Measurements from ENCODE around the gene BARX1. TPM values are rescaled to one million over a fixed set of nuclear protein-coding genes. Genes with fewer than 3 reads are reported as not detected.

Gene BARX1
- total and polyA plus RNA-seq, 12 donors: 0.32 TPM; not detected in 11

DNA sequence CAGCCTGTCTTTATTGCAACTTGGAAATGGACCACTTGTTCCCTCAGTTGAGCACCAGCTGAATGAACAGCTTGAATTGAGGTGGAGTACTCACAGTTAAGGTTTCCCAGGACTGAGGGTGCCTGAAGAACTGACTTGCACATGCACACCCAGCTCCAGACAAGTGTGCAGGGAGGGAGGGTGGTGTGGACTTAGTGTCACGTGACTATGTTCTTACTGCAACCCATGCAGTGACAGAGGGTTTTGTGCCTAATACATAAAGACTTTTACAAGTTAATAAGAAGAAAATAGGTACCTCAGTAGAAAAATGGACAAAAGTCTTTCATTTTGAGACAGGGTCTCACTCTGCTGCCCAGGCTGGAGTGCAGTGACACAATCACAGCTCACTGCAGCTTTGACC, 18.0 kb downstream of the BARX1 start:
- 25 to 43% (median 29%) methylated on average over 1 of the region's 1 CpG for WGBS, 4 donors
- Histone ChIP-seq H3K4me3 (no peak overlapping the region), H3K27me3 (no peaks in the 10 kb centered on the region), H3K4me1 (replicated peaks in 1 of 2) (no peaks in the 10 kb centered on the region), H3K9me3 (replicated peaks in 1 of 3) (no peaks in the 10 kb centered on the region), H3K36me3 (replicated peaks in 1 of 2) (no peaks in the 10 kb centered on the region), H3K27ac (no peak overlapping the region)
- TF ChIP-seq, protein P1, sequence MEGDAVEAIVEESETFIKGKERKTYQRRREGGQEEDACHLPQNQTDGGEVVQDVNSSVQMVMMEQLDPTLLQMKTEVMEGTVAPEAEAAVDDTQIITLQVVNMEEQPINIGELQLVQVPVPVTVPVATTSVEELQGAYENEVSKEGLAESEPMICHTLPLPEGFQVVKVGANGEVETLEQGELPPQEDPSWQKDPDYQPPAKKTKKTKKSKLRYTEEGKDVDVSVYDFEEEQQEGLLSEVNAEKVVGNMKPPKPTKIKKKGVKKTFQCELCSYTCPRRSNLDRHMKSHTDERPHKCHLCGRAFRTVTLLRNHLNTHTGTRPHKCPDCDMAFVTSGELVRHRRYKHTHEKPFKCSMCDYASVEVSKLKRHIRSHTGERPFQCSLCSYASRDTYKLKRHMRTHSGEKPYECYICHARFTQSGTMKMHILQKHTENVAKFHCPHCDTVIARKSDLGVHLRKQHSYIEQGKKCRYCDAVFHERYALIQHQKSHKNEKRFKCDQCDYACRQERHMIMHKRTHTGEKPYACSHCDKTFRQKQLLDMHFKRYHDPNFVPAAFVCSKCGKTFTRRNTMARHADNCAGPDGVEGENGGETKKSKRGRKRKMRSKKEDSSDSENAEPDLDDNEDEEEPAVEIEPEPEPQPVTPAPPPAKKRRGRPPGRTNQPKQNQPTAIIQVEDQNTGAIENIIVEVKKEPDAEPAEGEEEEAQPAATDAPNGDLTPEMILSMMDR (IDR thresholded peaks at IDR 0.05): no peak
- TF ChIP-seq POLR2A (IDR thresholded peaks at IDR 0.05): no peak
- DNase-seq: no peak
- intact Hi-C loops (cut with DNase I): no loop called here

DNA sequence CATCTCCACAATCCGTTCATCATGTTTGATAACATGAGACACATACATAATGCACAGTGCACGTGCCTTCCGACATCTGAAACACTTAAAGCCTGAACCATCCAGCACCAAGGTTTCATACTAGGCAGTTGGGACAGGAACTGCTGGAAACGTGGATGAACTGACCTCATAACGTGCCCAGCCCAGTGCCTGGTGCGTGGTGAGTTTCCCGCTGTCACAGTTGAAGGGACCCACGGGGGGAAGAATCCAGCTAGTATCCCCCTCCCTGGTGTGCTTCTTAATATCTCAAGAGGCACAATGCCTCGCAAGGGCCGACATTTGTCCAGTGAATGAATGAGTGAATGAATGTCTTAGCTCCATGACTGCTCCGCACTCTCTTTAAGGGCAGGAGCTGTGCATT, 23.2 kb downstream of the BARX1 start:
- intact Hi-C loops (cut with DNase I): no loop called here
- Histone ChIP-seq H3K36me3 (replicated peaks in 1 of 2) (no peaks in the 10 kb centered on the region), H3K4me3 (no peak overlapping the region), H3K9me3 (replicated peaks in 1 of 3) (no peaks in the 10 kb centered on the region), H3K27me3 (no peaks in the 10 kb centered on the region), H3K27ac (no peak overlapping the region), H3K4me1 (replicated peaks in 1 of 2) (no peaks in the 10 kb centered on the region)
- no peak for TF ChIP-seq POLR2A (IDR thresholded peaks at IDR 0.05)
- TF ChIP-seq, protein P1 (IDR thresholded peaks at IDR 0.05): no peak
- WGBS, 4 donors: 69 to 76% (median 72%) methylated on average over 9 to 11 of the region's 11 CpGs
- no peak for DNase-seq

DNA sequence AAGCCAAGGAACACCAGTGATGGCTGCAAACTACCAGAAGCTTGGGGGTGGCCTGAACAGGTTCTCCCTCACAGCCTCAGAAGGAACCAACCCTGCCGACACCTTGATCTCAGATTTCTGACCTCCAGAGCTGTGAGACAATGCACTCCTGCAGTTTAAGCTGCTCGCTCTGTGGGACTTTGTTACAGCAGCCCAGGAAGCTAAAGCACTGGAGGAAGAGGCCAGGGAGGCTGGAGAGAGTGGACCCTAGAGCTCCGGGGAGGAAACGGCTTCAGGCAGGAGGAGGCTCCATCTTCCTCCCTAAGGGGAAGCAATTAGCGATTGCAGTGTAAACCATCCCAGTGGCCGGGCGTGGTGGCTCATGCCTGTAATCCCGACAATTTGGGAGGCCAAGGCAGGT, 25.1 kb downstream of the BARX1 start:
- no peaks in the 10 kb centered on the region for H3K4me1 ChIP-seq (replicated peaks in 1 of 2)
- DNase-seq: no peak
- H3K4me3 ChIP-seq: no peak overlapping the region
- H3K27ac ChIP-seq: no peak overlapping the region
- WGBS, 4 donors: 41 to 50% (median 44%) methylated on average over 7 to 8 of the region's 8 CpGs
- H3K27me3 ChIP-seq: no peaks in the 10 kb centered on the region
- H3K9me3 ChIP-seq (replicated peaks in 1 of 3): no peaks in the 10 kb centered on the region
- H3K36me3 ChIP-seq (replicated peaks in 1 of 2): no peaks in the 10 kb centered on the region
- intact Hi-C loops (cut with DNase I): no loop called here
- TF ChIP-seq POLR2A (IDR thresholded peaks at IDR 0.05): no peak
- TF ChIP-seq, protein P1 (IDR thresholded peaks at IDR 0.05): no peak

DNA sequence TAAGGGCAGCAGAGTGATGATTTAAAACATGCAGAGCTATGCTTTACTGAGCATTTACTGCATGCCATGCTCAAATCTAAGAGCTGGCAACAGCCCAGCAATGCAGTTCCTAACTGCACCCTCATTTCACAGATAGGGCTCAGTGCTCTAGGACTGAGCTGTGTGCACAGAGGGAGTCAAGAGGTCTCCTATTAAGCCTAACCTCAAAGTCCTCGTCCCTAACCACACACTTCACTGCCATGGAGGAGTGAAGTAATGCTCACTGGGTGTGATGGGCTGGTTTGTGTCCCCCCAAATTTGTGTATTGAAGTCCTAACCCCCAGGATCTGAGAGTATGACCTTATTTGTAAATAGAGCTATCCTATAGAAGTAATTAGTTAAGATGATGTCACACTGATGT, 25.9 kb downstream of the BARX1 start:
- WGBS, 4 donors: 33 to 67% (median 48%) methylated on average over 1 of the region's 1 CpG
- TF ChIP-seq, protein P1 (IDR thresholded peaks at IDR 0.05): no peak
- TF ChIP-seq POLR2A (IDR thresholded peaks at IDR 0.05): no peak
- H3K27ac ChIP-seq: no peak overlapping the region
- no peak overlapping the region for H3K4me3 ChIP-seq
- H3K4me1 ChIP-seq (replicated peaks in 1 of 2): no peaks in the 10 kb centered on the region
- intact Hi-C loops (cut with DNase I): no loop called here
- H3K36me3 ChIP-seq (replicated peaks in 1 of 2): no peaks in the 10 kb centered on the region
- DNase-seq: no peak
- no peaks in the 10 kb centered on the region for H3K9me3 ChIP-seq (replicated peaks in 1 of 3)
- no peaks in the 10 kb centered on the region for H3K27me3 ChIP-seq
